Panc1 (cell line): ENCODE data around the gene UPK3B. TPM values are rescaled to one million over a fixed set of nuclear protein-coding genes. Genes with fewer than 3 reads are reported as not detected.
A peak's percentile ranks its signal among the peaks of the same experiment; 100 is the strongest.
"Not testable (repeated sequence)": the region's sequence is repeated elsewhere in the genome, so short reads cannot be mapped to it uniquely, and the experiment has no call there.

Experiments used
- ATAC-seq: fragments of 200-7000 bp; cut with Tn5 transposase; 2 replicates; pipeline ENCODE4 v1.9.1; 2020; ENCODE audit warnings: mild to moderate bottlenecking, moderate library complexity
- BruUV-seq: library from RNA; stranded (reverse); fragments of 400-500 nt; replicated peaks from 2 replicates; lab custom pipeline; 2021; lab: Mats Ljungman, UMichigan
- CTCF ChIA-PET: fragments of 300-600 bp; sonication (Branson Sonifier 250); formaldehyde crosslinking; loops from one replicate; lab custom pipeline; 2022; ENCODE audit warnings: antibody characterized with exemption; lab: Charles Lee
- POLR2A ChIA-PET: fragments of 300-600 bp; sonication (Branson Sonifier 250); formaldehyde crosslinking; loops from one replicate; lab custom pipeline; 2022; ENCODE audit warnings: antibody characterized with exemption; lab: Charles Lee
- DNase-seq: peaks from one replicate; pipeline ENCODE4 v3.0.0-alpha.2; 2010; ENCODE audit warnings: low read depth, low spot score
- H3K27ac ChIP-seq: 2 replicates; pipeline ENCODE4 v1.5.1; 2011; ENCODE audit warnings: mild to moderate bottlenecking, low read length, inconsistent platforms
- H3K27me3 ChIP-seq: fragments of 200-500 bp; sonication (Bioruptor generic); 2 replicates; pipeline ENCODE4 v1.6.0; 2014; ENCODE audit warnings: low read length, inconsistent platforms; ENCODE audit not compliant: control insufficient read depth, insufficient read depth
- H3K36me3 ChIP-seq: fragments of 200-500 bp; sonication (Bioruptor generic); 2 replicates; pipeline ENCODE4 v1.5.1; 2014; ENCODE audit warnings: inconsistent platforms, mild to moderate bottlenecking, low read length, moderate library complexity; ENCODE audit not compliant: control insufficient read depth, insufficient read depth
- H3K4me1 ChIP-seq: 2 replicates; pipeline ENCODE4 v1.5.1; 2011; ENCODE audit warnings: inconsistent platforms, mild to moderate bottlenecking, low read length, moderate library complexity; ENCODE audit not compliant: control insufficient read depth, insufficient read depth
- H3K4me3 ChIP-seq, 2 experiments: 2 replicates each; pipeline ENCODE4 v1.5.1; 2011 to 2012; ENCODE audit warnings: low read depth in 2 of 2, low read length in 2 of 2, mild to moderate bottlenecking in 2 of 2, inconsistent platforms in 1 of 2, moderate library complexity in 1 of 2
- H3K9me3 ChIP-seq: fragments of 200-500 bp; sonication (Bioruptor generic); 2 replicates; pipeline ENCODE4 v1.5.1; 2014; ENCODE audit warnings: low read depth, mild to moderate bottlenecking, inconsistent platforms, low read length, moderate library complexity; ENCODE audit not compliant: control insufficient read depth, insufficient read depth
- POLR2AphosphoS5 ChIP-seq: IDR thresholded peaks from 2 replicates; pipeline ENCODE4 v1.6.1; 2012; ENCODE audit warnings: mild to moderate bottlenecking, low read depth, low read length, moderate library complexity
- REST ChIP-seq, 2 experiments: IDR thresholded peaks; 2 replicates each; pipeline ENCODE4 v1.6.1; 2011 to 2012; ENCODE audit warnings: low read depth in 2 of 2, control low read depth in 1 of 2, low read length in 1 of 2, mild to moderate bottlenecking in 1 of 2, moderate library complexity in 1 of 2; ENCODE audit not compliant: insufficient read depth in 1 of 2
- SIN3A ChIP-seq: IDR thresholded peaks from 2 replicates; pipeline ENCODE4 v1.6.1; 2012; ENCODE audit warnings: low read depth, mild to moderate bottlenecking, low read length, moderate library complexity, borderline replicate concordance; ENCODE audit not compliant: insufficient read depth
- TCF7L2 ChIP-seq: IDR thresholded peaks from 2 replicates; pipeline ENCODE4 v1.6.1; 2011; ENCODE audit warnings: mild to moderate bottlenecking, low read depth, low read length, inconsistent platforms
- in situ Hi-C: cut with HindIII; loops from 2 replicates; pipeline ENCODE4 v1.10.0; 2016; ENCODE audit warnings: low sequenced_read_pairs, low pct_unique_long_range_greater_than_20kb
- intact Hi-C: fragments of 100-400 bp; cut with micrococcal nuclease; formaldehyde crosslinking; loops from one replicate; pipeline ENCODE4 v1.10.0; 2022; ENCODE audit not compliant: unreplicated experiment
- total RNA-seq: library from RNA; stranded (reverse); gene quantifications from one replicate; pipeline ENCODE4 v1.2.1, GENCODE V29; 2021; ENCODE audit not compliant: unreplicated experiment

Gene UPK3B
- total RNA-seq, 1 experiment from 2014 or later, result 9.8 TPM

- H3K9me3 ChIP-seq, POLR2A ChIA-PET, intact Hi-C loops, CTCF ChIA-PET, H3K27me3 ChIP-seq, H3K36me3 ChIP-seq, H3K4me3 ChIP-seq, DNase-seq, ATAC-seq, BruUV-seq, H3K4me1 ChIP-seq, H3K27ac ChIP-seq, in situ Hi-C loops: not testable (repeated sequence)
These were observed 8.1 kb upstream of the UPK3B start for GRCh38 chr7:76502224-76502623.

- H3K9me3 ChIP-seq, H3K4me3 ChIP-seq, intact Hi-C loops, ATAC-seq, H3K36me3 ChIP-seq, H3K4me1 ChIP-seq, CTCF ChIA-PET, in situ Hi-C loops, BruUV-seq, POLR2A ChIA-PET, DNase-seq, H3K27me3 ChIP-seq, H3K27ac ChIP-seq: not testable (repeated sequence)
These were observed 7.5 kb upstream of the UPK3B start for GRCh38 chr7:76502836-76503235.

GRCh38 chr7:76503244-76503643, 7.1 kb upstream of the UPK3B start:
- H3K4me1 ChIP-seq, BruUV-seq, POLR2A ChIA-PET, H3K27me3 ChIP-seq, DNase-seq, in situ Hi-C loops, CTCF ChIA-PET, H3K36me3 ChIP-seq, intact Hi-C loops, ATAC-seq, H3K9me3 ChIP-seq, H3K27ac ChIP-seq, H3K4me3 ChIP-seq: not testable (repeated sequence)

GRCh38 chr7:76504351-76505167, 5.8 kb upstream of the UPK3B start:
- H3K27me3 ChIP-seq, intact Hi-C loops, H3K4me3 ChIP-seq, H3K4me1 ChIP-seq, in situ Hi-C loops, CTCF ChIA-PET, H3K9me3 ChIP-seq, H3K36me3 ChIP-seq, H3K27ac ChIP-seq, BruUV-seq, DNase-seq, POLR2A ChIA-PET: not testable (repeated sequence)
- ATAC-seq, result peak; percentile 29

- no peak overlapping the region for H3K4me3 ChIP-seq
- H3K9me3 ChIP-seq, result no peaks in the 10 kb centered on the region
- peaks cover 9% of the 10 kb centered on the region for H3K4me1 ChIP-seq
- ChIA-PET POLR2A (no interaction called here), CTCF (no interaction called here)
- no peaks in the 10 kb centered on the region for H3K27me3 ChIP-seq
- intact Hi-C loops, result no loop called here
- in situ Hi-C loops, result no loop called here
- no peaks in the 10 kb centered on the region for H3K36me3 ChIP-seq
- DNase-seq (no peak), ATAC-seq (no peak)
- BruUV-seq, result no TSS peak
- no peak overlapping the region for H3K27ac ChIP-seq
- TF ChIP-seq POLR2AphosphoS5 (no peak; the same call in 1 of the 2 replicates), TCF7L2 (no peak), SIN3A (no peak), REST (IDR thresholded peaks at IDR 0.05; ENCODE audit: insufficient read depth in 1 of 2, low read depth in 2 of 2, low read length in 1 of 2) (no peak)
These were observed 4.9 kb upstream of the UPK3B start for GRCh38 chr7:76505168-76506080.
